HG02943 (cell line): ENCODE data around the gene CNFN.

Source experiments
- ATAC-seq: cut with Tn5 transposase; IDR thresholded peaks from one replicate; pipeline ENCODE4 v1.9.1; 2021; ENCODE audit warnings: mild to moderate bottlenecking, low read depth, moderate library complexity; ENCODE audit not compliant: unreplicated experiment

Gene CNFN, protein sequence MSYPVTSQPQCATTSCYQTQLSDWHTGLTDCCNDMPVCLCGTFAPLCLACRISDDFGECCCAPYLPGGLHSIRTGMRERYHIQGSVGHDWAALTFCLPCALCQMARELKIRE

DNA sequence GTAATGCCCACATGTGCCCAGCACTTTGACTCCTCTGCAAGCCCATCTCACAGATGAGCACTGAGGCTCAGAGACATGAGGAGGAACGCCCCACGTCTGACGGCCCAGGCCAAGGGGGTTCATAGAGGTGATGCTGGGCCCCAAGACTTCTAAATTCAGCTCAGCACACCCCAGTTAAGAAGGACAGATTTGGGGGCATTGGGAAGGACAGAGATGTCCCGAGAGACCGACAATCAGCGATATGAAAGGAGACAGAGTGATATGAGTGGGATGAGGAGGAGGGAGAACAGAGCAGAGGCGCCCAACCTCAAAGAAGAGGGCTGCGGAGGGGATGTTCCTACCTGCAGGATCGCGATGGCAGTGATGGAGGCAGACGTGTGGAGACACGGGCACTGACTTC lies at the start of gene CNFN:
Gene CNFN (minus strand): TSS at position 399 of the 400 bp plus-strand sequence. CDS start 1,260 bp downstream, outside the sequence.
- no peak for ATAC-seq

DNA sequence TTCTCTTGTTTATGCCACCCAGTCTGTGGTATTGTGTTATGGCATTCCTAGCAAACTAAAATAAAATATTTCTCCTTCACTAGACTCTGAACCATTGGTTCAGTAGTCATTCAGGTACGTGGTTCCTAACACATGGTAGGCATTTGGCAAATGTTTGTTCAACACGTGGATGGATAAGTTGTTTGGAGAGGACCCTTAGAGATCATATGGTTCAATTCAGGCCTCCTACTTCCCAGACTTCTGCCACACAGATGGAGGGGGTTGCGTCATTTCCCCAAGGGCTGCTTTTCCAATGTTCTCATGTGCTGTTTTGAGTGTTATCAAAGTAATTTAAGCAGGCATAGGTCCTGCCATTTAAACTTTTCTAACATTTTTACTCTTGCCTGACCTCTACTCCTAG lies 45.9 kb upstream of the CNFN start:
- no peak for ATAC-seq

DNA sequence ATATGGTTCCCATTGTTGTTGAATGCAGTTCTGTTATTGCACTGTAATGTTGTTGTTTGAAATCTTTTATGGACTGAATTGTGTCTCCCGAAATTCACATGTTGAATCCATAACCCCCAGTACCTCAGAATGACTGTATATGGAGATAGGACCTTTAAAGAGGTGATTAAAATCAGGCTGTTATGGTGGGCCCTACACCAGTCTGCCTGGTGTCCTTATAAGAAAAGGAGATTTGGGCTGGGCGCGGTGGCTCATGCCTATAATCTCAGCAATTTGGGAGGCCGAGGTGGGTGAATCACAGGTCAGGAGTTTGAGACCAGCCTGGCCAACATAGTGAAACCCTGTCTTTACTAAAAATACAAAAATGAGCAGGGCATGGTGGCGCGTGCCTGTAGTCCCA lies 45.2 kb upstream of the CNFN start:
- no peak for ATAC-seq

DNA sequence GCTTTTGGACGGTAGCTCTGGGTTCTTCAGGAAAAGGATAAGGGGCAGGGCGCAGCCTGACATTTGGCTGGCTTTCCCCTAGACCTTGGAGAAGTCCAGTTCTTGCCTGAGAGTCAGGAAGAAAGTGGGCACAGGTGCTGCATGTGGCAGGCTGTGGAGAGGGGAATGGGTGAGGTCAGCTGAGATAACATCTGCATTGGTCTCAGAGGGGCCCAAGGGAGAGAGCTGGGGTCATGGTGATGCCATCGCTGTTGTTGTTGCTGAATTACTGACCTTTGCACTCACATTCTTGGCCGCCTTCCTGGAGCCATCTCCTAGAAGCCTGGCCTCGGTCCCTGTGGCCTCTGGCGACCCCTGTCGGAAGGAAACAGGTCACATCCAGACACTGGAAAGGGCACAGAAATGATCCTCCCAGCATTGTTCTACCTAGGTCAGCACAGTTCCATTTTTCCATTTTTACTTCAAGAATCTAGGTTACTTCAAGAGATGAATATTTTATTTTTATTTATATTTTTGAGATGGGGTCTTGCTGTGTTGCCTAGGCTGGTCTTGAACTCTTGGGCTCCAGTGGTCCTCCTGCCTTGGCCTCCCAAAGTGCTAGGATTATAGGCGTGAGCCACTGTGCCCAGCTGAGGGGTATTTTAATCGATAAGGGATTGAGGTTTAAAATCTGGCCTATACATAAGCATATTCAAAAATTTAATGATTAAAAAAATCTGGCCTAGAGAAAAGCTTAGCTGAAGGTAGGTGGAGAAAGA lies 43.6 kb upstream of the CNFN start:
- no peak for ATAC-seq

DNA sequence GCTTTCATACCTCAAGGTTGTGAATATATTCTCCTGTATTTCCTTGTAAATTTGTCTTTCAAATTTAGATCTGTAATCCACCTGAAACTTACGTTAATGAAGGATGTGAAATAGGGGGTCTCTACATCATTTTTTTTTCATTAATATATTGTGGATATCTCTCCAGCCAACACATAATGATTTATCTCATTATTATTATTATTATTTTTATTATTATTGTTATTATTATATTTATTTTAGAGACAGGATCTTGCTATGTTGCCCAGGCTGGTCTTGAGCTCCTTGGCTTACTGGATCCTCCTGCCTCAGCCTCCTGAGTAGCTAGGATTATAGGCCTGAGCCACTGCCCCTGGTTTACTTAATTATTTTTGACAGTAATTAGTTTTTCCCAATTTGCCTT lies 41.4 kb upstream of the CNFN start:
- ATAC-seq = no peak

DNA sequence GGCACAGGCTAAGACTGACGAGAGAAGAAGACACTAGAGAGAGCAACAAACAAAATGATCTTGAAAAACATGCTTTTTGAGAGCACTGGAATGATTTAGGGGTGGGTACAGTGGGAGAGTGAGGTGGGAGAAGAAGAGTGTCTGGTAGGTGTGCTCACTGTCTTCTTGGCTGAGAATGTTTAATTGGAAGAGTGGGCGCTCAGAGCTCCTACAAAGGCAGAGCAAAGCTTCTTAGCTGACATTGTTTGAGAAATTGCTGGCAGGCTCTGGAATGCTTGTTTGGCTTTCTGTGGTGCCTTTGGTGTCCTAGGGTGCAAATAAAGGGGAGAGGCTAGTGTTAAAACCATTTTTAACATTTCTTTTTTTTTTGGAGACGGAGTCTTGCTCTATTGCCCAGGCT lies 38.6 kb upstream of the CNFN start:
- ATAC-seq = no peak

DNA sequence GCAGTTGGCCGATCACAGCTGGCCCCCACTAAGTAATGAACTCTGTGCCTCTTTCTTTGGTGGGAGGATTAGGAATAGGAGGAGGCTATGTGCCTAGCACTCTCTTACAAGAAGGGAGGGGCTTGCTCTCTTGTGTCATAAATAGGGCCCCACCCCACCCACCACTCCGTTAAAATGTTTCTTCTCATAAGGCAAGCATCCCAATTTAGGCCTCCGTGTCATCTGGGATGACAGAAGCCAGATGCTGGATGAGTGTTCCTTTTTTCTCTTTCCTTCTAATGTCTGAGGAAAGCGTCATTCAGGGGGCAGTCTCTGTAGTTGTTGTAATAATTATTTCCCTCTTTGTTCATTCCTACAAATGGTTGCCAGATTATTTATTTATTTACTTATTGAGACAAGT lies 37.2 kb upstream of the CNFN start, which contains the start of gene LIPE:
Gene LIPE (minus strand): TSS at position 76 of the 400 bp plus-strand sequence. CDS start 239 bp downstream, outside the sequence.
- no peak for ATAC-seq

DNA sequence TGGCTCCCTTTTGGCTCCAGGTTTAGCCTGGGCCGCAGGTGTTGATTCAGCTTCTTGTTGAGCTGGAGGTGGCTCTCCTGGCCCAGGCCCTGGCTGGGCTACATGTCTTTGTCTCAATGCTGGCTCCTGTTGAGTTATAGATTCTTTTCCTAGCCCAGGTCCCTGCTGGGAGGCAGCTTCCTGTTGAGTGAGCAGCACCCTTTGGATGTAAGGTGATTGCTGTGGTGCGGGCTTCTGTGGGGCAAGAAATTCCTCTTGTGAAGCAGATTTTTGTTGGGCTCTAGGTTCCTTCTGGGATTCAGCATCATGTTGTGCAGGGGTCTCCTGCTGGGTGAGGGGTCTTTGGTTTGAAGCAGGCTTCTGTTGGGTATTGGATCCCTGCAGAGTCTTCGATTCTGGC lies 36.5 kb upstream of the CNFN start:
- ATAC-seq = no peak

DNA sequence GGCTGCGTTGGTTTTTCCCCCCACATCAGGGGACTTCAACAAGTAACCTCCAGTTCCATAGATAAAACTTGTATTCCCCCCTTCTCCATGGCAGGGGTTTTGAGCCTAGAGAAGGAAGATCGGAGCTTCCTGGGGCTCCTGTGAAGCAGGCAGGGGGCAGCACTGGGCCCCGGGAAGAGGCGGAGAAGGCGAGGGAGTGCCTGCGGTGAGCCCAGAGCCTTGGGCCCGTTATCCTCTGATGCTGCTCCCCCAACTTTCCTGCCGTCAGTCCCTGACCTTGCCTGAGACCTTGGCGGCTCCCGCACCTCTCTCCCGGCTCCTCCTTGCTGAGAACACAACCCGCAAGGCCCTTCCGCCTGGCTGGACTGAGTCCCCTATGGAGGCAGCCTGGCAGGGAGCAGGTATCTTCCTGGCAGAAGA lies 34.6 kb upstream of the CNFN start:
- no peak for ATAC-seq

DNA sequence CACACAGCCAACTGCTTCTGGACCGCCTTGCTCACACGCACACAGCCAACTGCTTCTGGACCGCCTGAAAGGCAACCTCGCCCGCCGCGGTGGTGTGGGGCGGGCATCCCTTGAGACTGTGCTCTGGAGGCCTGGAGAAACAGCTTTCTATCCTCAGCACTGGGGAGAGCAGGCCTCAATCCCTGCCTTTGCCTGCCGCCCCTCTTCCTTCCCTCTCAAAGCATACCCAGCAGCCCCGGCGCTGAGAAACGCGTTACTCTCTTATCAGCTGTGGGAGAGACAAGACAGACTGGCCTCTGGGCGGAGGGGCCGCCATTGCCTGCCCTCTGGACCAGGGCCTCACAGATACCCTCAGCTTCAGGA lies 34.2 kb upstream of the CNFN start:
- no peak for ATAC-seq

DNA sequence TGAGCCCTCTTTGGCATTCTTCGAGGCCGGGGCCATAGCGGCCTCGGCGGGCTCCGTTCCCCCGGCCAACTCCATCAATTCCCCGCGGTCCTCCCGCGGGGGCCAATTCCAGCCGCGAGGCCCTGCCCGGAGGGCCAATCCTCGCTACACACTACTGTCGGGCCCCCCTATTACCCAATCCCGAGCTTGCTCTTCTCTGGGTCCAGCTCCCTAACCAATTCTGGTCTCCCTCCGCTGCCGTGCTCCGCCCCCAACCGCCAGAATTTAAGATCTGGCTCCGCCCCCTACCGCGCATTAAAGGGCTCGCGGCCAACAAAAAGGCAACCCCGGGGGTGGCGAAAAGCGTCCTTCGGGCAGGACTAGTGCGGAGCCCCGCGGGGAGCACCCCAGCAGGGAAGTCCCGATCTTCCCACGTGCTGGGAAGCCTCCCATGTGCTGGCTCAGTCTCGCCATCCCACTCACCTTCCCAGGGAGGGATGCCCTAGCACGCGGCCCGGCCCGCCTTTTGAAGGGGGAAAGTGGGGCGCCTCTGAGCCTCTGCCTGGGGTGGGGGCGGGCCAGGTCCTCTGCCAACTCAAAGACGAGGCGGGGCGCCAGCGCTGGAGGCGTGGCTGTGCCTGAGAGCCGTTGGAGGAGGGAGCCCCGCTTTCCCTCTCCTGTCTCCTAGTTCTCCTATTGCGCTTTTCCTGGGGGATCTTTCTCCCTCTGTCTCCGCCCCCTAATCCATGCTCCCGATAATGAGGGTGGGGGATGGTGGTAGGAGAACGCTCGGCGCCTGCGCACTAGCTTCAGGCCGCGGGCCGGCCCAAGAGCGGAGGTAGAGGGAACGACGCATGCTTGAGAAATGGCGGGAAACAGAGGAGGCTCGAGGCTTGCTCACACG lies 33.6 kb upstream of the CNFN start:
- ATAC-seq = peak; percentile 67

DNA sequence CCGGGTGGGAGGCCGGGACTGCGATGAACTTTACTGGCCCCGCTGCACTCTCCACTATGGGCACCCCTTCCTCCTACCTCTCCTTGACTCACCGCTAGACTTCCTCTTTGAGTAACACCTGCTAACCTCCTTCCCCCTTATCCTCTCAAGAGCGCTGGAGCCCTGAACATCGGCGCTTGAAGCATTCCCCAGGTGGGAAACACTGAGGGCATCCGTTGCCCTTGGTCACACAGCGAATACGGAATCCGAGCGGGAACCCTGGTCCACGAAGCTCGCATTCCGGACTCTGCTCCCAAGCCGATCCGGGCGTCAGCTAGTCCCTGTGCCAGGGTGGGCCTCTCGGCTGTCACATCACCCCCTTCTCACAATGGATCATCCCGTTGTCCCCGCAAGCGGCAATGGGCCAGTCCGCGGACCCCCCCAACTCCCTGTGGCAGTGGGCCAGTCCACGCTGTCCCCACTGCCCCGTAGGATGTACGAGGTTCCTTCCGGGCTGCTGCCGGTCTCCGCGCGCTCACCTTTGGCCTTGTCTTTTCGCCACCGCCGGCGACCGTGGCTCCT lies 32.9 kb upstream of the CNFN start:
- peak; percentile 31 for ATAC-seq

DNA sequence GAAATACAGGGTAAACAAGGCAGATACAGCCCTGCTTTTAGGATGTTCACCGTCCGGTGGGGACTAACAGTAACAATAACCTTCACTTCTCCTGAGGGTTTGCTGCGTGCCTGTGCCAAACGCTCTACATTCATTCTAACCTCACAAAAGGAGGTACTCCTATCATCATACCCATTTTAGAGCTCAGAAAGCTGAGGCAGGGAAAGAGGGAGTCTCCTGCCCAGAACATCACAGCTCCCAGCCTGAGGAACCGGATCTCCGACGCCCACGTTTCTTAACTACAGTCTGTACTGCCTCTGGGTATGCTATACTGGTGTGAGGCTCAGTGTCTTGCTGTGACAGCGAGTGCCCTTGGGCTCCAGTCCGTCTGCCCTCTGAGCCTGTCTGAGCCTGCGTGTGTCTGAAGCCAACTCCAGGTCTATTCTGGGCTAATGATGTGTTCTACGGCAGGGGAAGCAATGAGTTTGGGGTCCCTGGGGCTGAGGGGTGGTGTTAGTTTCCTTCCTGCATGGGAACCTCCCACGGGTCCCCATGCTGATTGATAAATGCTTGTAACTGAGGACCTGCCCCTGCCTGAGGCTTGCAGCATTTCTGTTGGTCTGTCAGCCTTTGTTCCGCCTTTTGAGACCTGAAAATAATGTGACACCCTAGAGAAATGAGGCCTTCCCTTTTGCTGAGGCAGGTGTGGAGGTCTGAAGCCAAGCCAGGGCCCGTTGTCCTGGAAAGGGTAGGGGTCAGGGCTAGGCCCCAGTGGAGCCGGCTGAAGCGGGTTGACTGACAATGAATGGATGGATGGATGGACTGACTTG lies 32.2 kb upstream of the CNFN start:
- no peak for ATAC-seq

DNA sequence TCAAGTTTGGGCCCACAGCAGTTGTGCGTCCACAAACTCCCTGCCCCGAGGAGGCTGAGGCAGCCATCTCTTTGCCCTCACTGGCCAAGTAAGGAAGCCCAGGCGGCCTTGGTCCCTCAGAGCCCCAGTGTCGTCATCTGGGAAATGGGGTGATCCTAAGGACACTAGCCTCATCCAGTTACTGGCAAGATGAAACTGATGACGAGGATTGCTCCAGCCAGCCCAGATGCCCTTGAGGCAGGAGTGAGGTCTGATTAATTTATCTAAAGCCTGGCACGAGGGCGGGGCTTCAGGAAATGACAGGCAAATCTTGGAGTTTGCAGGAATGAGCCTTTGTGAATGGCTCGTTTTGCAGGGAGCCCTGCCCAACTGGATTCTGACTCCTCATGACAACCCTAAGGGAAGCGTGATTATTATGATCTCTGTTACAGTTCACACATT lies 31.5 kb upstream of the CNFN start:
- ATAC-seq = no peak

DNA sequence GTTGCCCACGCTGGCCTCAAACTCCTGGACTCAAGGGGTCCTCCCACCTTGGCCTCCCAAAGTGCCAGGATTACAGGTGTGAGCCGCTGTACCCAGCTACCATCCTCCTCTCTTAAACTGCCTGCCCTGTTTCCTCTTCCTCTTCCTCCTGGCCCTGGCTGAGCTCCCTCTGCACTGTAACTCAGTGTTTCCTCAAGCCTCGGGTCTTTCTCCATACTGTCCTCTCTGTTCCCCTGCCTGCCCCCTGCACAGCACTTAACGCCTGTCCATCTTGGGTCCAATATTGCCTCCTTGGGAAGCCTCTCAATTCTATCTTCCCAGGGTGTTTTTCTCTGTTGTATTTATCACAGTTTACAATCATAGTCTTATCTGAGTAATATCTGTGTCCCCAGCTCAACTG lies 31.0 kb upstream of the CNFN start:
- no peak for ATAC-seq

DNA sequence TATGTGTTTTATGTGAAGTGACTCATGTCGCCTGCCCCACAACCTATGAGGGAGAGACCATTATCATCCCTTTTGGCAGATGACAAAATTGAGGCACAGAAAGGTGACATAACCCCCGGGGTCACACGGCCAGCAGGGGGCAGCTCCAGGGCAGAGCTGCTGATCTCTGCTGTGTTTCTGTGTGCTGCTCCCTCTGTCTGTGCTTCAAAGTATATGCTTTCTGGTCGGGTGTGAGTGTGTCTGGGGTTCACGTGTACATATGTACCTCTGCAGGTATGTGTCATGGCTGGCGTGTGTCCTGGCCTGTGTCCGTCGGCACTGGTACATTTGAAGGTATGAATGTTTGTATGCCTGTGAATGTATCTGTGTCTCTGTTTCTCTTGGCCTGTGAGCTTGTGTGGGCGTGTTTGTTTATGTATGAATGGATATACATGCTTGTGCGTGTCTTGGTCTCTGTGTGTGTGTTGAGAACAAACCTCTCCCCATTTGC lies 30.0 kb upstream of the CNFN start:
- ATAC-seq = no peak

DNA sequence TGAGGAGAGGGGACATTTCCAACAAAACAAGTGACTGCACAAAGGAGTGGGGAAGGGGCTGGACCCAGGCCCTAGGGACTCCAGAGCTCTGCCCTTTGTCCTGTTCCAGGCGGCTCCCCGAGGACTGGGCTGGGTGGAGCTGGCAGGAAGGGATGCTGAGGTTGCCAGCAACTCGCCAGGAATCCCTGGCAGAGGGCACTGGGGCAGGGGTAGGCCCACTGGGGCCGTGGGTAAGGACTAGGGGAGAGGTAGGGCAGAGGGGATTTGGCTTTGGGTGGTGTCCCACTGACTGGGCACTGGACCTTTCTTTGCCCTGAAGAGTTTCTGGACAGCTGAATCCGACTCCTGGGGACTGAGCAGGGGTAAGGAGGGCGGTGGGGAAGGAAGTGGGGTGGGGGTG lies 29.2 kb upstream of the CNFN start:
- no peak for ATAC-seq

DNA sequence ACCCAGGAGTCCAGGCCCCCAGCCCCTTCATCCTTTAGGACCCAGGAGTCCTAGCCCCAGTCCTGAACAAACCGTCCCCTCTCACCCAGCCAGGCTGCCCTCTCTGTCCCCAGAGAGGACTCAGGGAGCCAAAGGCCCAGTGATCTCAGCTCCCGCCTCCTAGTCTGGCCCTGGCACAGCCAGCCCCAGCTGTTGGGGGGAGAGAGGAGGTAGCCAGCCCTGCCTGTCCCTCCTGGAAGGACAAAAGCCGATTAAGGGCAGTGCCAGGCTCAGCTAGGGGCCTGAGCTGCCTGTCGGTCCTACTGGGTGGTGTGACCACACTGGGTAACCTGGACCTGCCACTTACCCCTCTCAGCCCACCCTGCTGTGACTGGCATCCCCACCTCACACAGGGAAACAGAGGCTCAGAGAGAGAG lies 22.6 kb upstream of the CNFN start:
- no peak for ATAC-seq

DNA sequence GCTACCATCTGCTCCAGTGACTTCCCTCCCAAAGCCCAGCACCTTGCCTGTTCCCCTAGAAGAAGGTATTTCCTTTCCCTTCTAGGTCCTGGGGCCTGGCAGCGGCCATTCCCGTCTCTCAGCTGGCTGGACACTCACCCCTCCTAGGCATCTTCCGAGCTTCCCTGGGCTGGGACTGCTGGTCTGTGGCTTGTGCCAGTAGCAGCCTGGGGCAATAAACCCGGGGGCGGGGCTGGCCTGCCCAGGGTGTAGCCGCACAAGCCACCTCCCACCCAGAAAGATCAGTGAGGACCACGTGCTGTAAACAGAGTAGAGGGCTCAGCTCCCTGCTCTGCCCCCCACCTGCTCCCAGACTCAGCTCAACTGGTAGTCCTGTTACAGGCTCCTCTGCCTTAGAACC lies 22.1 kb upstream of the CNFN start:
- no peak for ATAC-seq

DNA sequence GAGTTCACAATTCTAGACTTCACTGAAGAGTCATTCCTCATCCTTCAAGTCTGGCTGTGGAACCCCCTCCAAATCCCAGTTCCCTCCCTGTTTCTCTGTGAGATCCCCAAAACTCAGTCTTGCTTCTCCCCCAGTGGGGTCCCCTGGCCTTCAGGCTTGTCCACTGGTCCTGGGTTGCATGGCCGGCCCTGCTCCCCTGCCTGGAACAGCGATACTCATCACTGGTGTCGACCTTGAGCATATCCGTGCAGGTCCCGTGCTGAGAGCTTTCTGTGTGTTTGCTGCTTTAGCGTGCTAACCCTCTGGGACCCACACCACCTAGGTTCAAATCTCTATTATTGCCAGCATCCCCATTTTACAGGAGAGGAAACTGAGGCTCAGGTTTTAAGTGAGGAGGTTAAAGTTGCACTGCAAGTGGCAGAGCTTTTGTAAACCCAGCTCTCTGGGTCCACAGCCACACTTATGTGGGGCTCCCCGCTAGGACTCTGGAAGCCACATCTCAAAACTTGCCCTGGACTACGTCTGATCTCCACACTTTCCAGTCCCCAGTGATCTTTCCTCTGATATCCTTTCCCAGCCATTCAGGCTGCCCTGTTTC lies 21.6 kb upstream of the CNFN start:
- no peak for ATAC-seq
